Adrenal gland (tissue), 12 donors: ENCODE measurements around the gene ARFGAP3. TPM values are rescaled to one million over a fixed set of nuclear protein-coding genes. Genes with fewer than 3 reads are reported as not detected.

Experiments used
- DNase-seq, 7 donors: peaks; one replicate each; pipeline ENCODE4 v3.0.0-alpha.2; 2019 to 2020
- H3K27ac ChIP-seq, 5 donors: fragments of 200-600 bp; sonication (generic) in 4 of 5; 1 replicate in 3 of 5; 2 replicates in 2 of 5; pipeline versions ENCODE4 v1.5.1 to v1.8.0; 2016 to 2020; ENCODE audit warnings: mild to moderate bottlenecking in 1 of 5
- H3K27me3 ChIP-seq: fragments of 200-600 bp; 2 replicates; pipeline ENCODE4 v1.8.0; 2021
- H3K36me3 ChIP-seq, 2 donors: fragments of 200-600 bp; replicated peaks in 1 of 2; 1 replicate in 1 of 2; 2 replicates in 1 of 2; pipeline versions ENCODE4 v1.5.1 to v1.8.0; 2018 to 2022
- H3K4me1 ChIP-seq, 2 donors: fragments of 200-600 bp; replicated peaks in 1 of 2; 1 replicate in 1 of 2; 2 replicates in 1 of 2; pipeline versions ENCODE4 v1.5.1 to v1.8.0; 2018 to 2021
- H3K4me3 ChIP-seq, 4 donors: fragments of 200-600 bp; sonication (generic) in 3 of 4; one replicate each; pipeline ENCODE4 v1.5.1; 2016 to 2018
- H3K9me3 ChIP-seq, 3 donors: fragments of 200-600 bp; sonication (generic) in 1 of 3; replicated peaks in 1 of 3; 1 replicate in 2 of 3; 2 replicates in 1 of 3; pipeline versions ENCODE4 v1.5.1 to v1.8.0; 2016 to 2021
- POLR2A ChIP-seq, 2 donors: fragments of 450-650 bp; IDR thresholded peaks; one replicate each; pipeline ENCODE4 v1.6.1; 2017; ENCODE audit warnings: antibody characterized with exemption in 2 of 2, mild to moderate bottlenecking in 2 of 2, moderate library complexity in 1 of 2
- WGBS, 4 donors: extraction: QIAGEN DNeasy Blood & Tissue Kit in 2 of 4; methylation state at CpG; one replicate each; pipeline versions ENCODE4 v1.1.5 to v1.1.7; 2013 to 2017; 5-methylcytosine and 5-hydroxymethylcytosine counted together
- intact Hi-C, 2 donors: fragments of 100-400 bp; cut with DNase I; formaldehyde crosslinking; loops; one replicate each; pipeline versions ENCODE4 v1.14.1 to v1.15.0; 2022 to 2023
- polyA plus RNA-seq, 3 donors: library from polyadenylated mRNA; stranded (reverse); fragments of 200-250 nt in 2 of 3; fragments of 350-450 nt in 1 of 3; fragmentation: Illumina TruSeq in 1 of 3; extraction: RNeasy Lipid Tissue Mini Kit (QIAGEN cat#74804) in 1 of 3; gene quantifications; one replicate each; pipeline ENCODE4 v1.2.3, GENCODE V29; 2013 to 2014
- total RNA-seq, 9 donors: library from RNA; depleted of rRNA in 4 of 9; stranded (reverse); fragments of >200 nt in 4 of 9; fragments of 120-200 nt in 1 of 9; fragmentation: NEBNext Ultra II Directional in 1 of 9; extraction: Animal tissue kit (Norgen Biotek cat#: 25700) in 1 of 9; gene quantifications; one replicate each; pipeline versions ENCODE4 v1.1.0 to v1.2.4, GENCODE V29; 2013 to 2023
- TF ChIP-seq, protein P1 (sequence below), 6 experiments: fragments of 450-650 bp in 4 of 6; fragments of 200-600 bp in 2 of 6; sonication (generic) in 1 of 6; IDR thresholded peaks; 1 replicate in 5 of 6; 2 replicates in 1 of 6; pipeline versions ENCODE4 v1.5.1 to v1.8.0; 2016 to 2021; ENCODE audit warnings: antibody characterized with exemption in 6 of 6, mild to moderate bottlenecking in 2 of 6, moderate library complexity in 1 of 6
- donor health status: healthy with polysubstance abuse.
- donor health status: Bipolar disorder and iron deficiency.
- donor health status: DM: yes; HTN: yes; CAD: no.
- donor health status: DM: no; HTN: no; CAD: no.
- donor health status: DM: no; HTN: no; CAD: no.
- donor health status: DM: yes; HTN: yes; CAD: no.

Gene ARFGAP3
- total and polyA plus RNA-seq, 12 donors, result 48.7 to 268 (median 118) TPM

DNA sequence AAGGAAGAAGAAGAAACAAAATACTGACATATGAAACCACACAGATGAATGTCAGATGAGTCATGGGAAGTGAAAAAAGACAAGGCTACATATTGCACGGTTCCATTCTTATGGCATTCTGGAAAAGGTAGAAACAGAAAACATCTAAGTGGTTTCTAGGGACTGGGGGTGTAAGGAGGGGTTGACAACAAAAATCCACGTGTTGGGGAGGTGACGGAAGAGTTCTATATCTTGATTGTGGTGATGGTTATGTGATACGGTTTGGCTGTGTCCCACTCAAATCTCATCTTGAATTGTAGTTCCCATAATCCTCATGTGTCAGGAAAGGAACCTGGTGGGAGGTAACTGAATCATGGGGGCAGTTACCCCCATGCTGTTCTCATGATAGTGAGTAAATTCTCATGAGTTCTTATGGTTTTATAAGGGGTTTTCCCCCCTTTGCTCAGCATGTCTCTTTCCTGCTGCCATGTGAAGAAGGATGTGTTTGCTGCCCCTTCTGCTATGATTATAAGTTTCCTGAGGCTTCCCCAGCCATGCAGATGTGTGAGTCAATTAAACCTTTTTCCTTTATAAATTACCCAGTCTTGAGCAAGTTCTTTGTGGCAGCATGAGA, 6.4 kb upstream of the ARFGAP3 start:
- 31 to 49% (median 41%) methylated on average over 4 of the region's 4 CpGs for WGBS, 4 donors

DNA sequence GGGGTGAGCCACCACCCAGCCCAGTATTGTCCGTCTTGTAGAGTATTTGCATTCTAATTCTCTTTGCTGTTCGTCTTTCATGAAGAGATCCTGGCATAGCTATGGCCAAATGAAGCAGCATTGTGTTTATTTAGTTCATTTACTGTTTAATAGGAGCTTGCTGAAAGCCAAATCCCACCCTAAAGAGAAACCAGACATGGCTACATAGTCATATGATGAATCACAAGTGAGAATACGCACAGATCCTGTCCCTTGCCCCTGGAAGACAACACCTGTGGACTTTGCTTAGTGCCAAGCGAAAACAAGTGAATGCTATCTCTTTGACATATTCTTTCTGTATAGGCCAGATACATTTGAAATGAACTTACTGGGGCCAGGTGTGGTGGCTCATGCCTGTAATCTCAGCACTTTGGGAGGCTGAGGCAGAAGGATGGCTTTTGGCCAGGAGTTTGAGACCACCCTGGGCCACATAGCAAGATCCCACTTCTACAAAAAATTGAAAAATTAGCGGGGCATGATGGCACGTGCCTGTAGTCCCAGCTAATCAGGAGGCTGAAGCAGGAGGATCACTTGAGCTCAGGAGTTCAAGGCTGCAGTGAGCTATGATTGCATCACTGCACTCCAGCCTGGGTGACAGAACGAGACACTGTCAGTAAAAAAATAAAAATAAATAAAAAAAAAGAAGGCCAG, 5.1 kb upstream of the ARFGAP3 start:
- no peak for TF ChIP-seq POLR2A (IDR thresholded peaks at IDR 0.05)
- intact Hi-C loops, result no loop called here

More for the DNA sequence above, 6.4 kb upstream of the ARFGAP3 start:
- no peaks in the 10 kb centered on the region for H3K27me3 ChIP-seq
- no peaks in the 10 kb centered on the region for H3K9me3 ChIP-seq
- no peak for DNase-seq
- TF ChIP-seq POLR2A (IDR thresholded peaks at IDR 0.05), result no peak
- TF ChIP-seq, protein P1, sequence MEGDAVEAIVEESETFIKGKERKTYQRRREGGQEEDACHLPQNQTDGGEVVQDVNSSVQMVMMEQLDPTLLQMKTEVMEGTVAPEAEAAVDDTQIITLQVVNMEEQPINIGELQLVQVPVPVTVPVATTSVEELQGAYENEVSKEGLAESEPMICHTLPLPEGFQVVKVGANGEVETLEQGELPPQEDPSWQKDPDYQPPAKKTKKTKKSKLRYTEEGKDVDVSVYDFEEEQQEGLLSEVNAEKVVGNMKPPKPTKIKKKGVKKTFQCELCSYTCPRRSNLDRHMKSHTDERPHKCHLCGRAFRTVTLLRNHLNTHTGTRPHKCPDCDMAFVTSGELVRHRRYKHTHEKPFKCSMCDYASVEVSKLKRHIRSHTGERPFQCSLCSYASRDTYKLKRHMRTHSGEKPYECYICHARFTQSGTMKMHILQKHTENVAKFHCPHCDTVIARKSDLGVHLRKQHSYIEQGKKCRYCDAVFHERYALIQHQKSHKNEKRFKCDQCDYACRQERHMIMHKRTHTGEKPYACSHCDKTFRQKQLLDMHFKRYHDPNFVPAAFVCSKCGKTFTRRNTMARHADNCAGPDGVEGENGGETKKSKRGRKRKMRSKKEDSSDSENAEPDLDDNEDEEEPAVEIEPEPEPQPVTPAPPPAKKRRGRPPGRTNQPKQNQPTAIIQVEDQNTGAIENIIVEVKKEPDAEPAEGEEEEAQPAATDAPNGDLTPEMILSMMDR (IDR thresholded peaks at IDR 0.05), result no peak
- H3K27ac ChIP-seq, result peak overlapping the region in 4 of 5 donors; percentile 6 to 77 (median 62)
- H3K4me3 ChIP-seq, result no peak overlapping the region
- peaks cover 0 to 12% of the 10 kb centered on the region in 2 donors for H3K4me1 ChIP-seq
- intact Hi-C loops, result no loop called here
- no peaks in the 10 kb centered on the region for H3K36me3 ChIP-seq

DNA sequence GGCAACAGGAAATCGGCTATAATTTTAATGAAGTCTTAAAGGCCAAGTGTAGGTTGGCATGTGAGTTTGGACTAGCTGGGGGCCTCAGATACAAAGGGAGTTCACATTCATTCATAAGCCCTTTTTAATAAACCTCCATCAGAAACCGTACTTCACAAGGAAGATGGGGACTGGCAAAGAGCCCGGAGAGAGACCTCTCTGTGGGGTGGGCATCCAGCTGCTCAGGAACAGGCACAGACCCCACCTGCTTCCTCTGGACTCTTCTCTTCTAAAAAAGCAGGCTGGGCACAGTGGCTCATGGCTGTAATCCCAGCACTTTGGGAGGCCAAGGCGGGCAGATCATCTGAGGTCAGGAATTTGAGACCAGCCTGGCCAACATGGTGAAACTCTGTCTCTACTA, 3.9 kb upstream of the ARFGAP3 start:
- Histone ChIP-seq H3K4me1 (peaks cover under 1 to 19% of the 10 kb centered on the region in 2 donors), H3K4me3 (no peak overlapping the region), H3K27ac (peak overlapping the region in 4 of 5 donors; percentile 15 to 63 (median 46)), H3K27me3 (no peaks in the 10 kb centered on the region), H3K36me3 (no peaks in the 10 kb centered on the region), H3K9me3 (no peaks in the 10 kb centered on the region)
- intact Hi-C loops, result no loop called here
- TF ChIP-seq, protein P1 (IDR thresholded peaks at IDR 0.05), result no peak
- no peak for TF ChIP-seq POLR2A (IDR thresholded peaks at IDR 0.05)
- WGBS, 4 donors, result 33 to 57% (median 55%) methylated on average over 4 of the region's 4 CpGs
- peak in 1 of 7 donors; percentile 47 for DNase-seq

More for the DNA sequence above, 5.1 kb upstream of the ARFGAP3 start:
- 78 to 86% (median 81%) methylated on average over 7 of the region's 7 CpGs for WGBS, 4 donors
- H3K27ac ChIP-seq, result peak overlapping the region in 4 of 5 donors; percentile 14 to 62 (median 34)
- no peaks in the 10 kb centered on the region for H3K9me3 ChIP-seq
- peaks cover 0 to 19% of the 10 kb centered on the region in 2 donors for H3K4me1 ChIP-seq
- no peak overlapping the region for H3K4me3 ChIP-seq
- DNase-seq, result peak in 1 of 7 donors; percentile 44
- no peaks in the 10 kb centered on the region for H3K36me3 ChIP-seq
- H3K27me3 ChIP-seq, result no peaks in the 10 kb centered on the region

DNA sequence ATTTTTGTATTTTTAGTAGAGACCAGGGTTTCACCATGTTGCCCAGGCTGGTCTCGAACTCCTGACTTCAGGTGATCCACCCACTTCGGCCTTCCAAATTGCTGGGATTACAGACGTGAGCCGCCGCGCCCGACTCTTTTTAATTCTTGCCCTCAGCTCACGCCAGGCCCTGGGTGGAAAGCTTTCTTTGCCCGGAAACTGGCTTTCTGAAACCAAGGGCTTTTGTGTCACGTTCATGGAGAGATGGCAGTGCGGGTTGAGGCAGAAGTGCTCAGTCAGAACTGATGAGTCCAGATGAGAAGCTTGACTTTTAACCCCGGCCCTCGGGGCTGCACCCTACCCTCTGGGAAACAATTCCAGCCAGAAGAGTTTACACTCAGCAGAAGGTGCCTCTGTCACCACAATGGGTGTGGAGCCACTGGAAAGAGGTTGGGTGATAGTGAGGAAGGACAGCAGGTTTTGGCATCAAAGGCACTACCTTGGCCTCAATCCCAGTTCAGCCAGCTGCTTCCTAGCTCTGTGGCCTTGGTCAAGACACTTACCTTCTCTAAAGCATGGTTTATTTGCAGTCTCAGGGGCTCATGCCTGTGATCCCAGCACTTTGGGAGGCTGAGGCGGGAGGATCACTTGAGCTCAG, 890 bp upstream of the ARFGAP3 start:
- no peak for TF ChIP-seq POLR2A (IDR thresholded peaks at IDR 0.05)
- TF ChIP-seq, protein P1 (IDR thresholded peaks at IDR 0.05), result no peak
- no peaks in the 10 kb centered on the region for H3K36me3 ChIP-seq
- peaks cover 9 to 38% of the 10 kb centered on the region in 2 donors for H3K4me1 ChIP-seq
- H3K27me3 ChIP-seq, result no peaks in the 10 kb centered on the region
- H3K4me3 ChIP-seq, result peak overlapping the region in 1 of 4 donors; percentile 91
- peak; percentile 58 to 85 (median 80) for DNase-seq
- no peaks in the 10 kb centered on the region for H3K9me3 ChIP-seq
- H3K27ac ChIP-seq, result peak overlapping the region in 3 of 5 donors; percentile 99 to 100 (median 99)
- intact Hi-C loops, result no loop called here
- 85 to 90% (median 89%) methylated on average over 13 to 14 of the region's 14 CpGs for WGBS, 4 donors
